H1 (cell line): ENCODE data around the gene UPF3A. TPM values are rescaled to one million over a fixed set of nuclear protein-coding genes. Genes with fewer than 3 reads are reported as not detected.

Experiments
- FOSL1 ChIP-seq: IDR thresholded peaks from 2 replicates; pipeline ENCODE4 v1.6.1; 2011; ENCODE audit warnings: mild to moderate bottlenecking, low read depth, low read length, moderate library complexity; ENCODE audit not compliant: insufficient read depth
- KDM5A ChIP-seq: fragments of 200-600 bp; IDR thresholded peaks from 2 replicates; pipeline ENCODE4 v1.7.1; 2012; ENCODE audit warnings: mild to moderate bottlenecking, low read length, inconsistent platforms, mixed read lengths
- SIX5 ChIP-seq: IDR thresholded peaks from 2 replicates; pipeline ENCODE4 v1.6.1; 2011; ENCODE audit warnings: mild to moderate bottlenecking, low read depth, low read length
- SP2 ChIP-seq: IDR thresholded peaks from 2 replicates; pipeline ENCODE4 v1.6.1; 2012; ENCODE audit warnings: mild to moderate bottlenecking, low read length, inconsistent platforms
- SRF ChIP-seq: IDR thresholded peaks from 2 replicates; pipeline ENCODE4 v1.6.1; 2011; ENCODE audit warnings: mild to moderate bottlenecking, low read depth, low read length, moderate library complexity
- TEAD4 ChIP-seq: IDR thresholded peaks from 2 replicates; pipeline ENCODE4 v1.6.1; 2012; ENCODE audit warnings: low read depth, low read length, inconsistent platforms, mixed read lengths
- polyA plus RNA-seq, 7 experiments: library from polyadenylated mRNA; depleted of rRNA in 3 of 7; stranded (reverse) in 5 of 7; unstranded in 2 of 7; fragments of >200 nt in 5 of 7; fragments of 200-250 nt in 2 of 7; gene quantifications; 1 replicate in 5 of 7; 2 replicates in 1 of 7; 4 replicates in 1 of 7; pipeline versions ENCODE4 v1.2.1 to v1.2.3, GENCODE V29; 2011 to 2013; ENCODE audit warnings: missing spikeins in 2 of 7, mixed read lengths in 2 of 7
- total RNA-seq: library from RNA; stranded (reverse); fragmentation: NEBNext Ultra II Directional; extraction: Animal tissue kit (Norgen Biotek cat#: 25700); gene quantifications from 2 replicates; pipeline ENCODE4 v1.2.1, GENCODE V29; 2021

UPF3A gene
- total and polyA plus RNA-seq, 2 of the 8 experiments (the other 6 are each of a cell fraction or from before 2014, with no cell fraction given) = 47.1 to 58.2 TPM

DNA sequence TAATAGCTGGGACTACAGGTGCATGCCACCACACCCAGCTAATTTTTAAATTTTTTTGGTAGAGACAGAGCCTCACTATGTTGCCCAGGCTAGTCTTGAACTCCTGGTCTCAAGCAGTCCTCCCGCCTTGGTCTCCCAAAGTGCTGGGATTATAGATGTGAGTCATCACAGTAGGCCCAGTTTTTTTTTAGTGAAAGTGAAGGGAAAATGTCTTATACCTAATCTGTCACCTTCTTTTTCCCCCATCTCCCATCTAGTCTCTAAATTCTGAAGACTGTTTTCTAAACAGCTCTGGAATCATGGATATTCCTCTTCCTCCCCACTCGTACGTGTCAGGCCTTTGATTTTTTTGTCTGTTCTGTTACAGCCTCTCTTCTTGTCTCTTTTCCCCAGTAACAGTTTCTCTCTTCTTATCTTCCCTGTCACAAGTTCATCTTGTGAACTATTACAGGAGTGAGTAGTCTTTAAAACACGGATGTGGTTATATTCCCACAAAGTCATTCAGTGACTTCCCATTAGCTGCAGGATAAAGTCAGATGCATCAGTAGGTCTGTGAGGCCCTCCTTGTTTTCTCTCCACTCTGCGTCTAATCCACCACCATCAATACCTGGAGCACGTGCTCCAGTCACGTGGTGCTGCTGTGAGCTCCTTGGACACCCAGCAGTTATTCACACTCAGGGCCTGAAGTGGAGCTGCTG lies 43.8 kb upstream of the UPF3A start (continued):
- TF ChIP-seq SRF = no peak
- TF ChIP-seq SIX5 = no peak
- TF ChIP-seq FOSL1 = no peak
- no peak for TF ChIP-seq KDM5A
- no peak for TF ChIP-seq SP2
- no peak for TF ChIP-seq TEAD4
